Fibroblast of lung (primary cell): ENCODE results near the gene MCAT. TPM values are rescaled to one million over a fixed set of nuclear protein-coding genes. Genes with fewer than 3 reads are reported as not detected.

ENCODE experiments used
- DNase-seq, 2 donors: peaks; one replicate each; pipeline versions ENCODE4 v3.0.0 to v3.0.0-alpha.2; 2010; ENCODE audit warnings: low read depth in 2 of 2
- H2AFZ ChIP-seq: 2 replicates; pipeline ENCODE4 v1.5.1; 2012; ENCODE audit warnings: low read length, control low read depth, inconsistent platforms
- H3K27ac ChIP-seq: 2 replicates; pipeline ENCODE4 v1.5.1; 2011; ENCODE audit warnings: low read length, control low read depth; ENCODE audit not compliant: insufficient read depth
- H3K27me3 ChIP-seq: 2 replicates; pipeline ENCODE4 v1.5.1; 2011; ENCODE audit warnings: mild to moderate bottlenecking, low read length; ENCODE audit not compliant: control insufficient read depth, insufficient read depth
- H3K36me3 ChIP-seq: 2 replicates; pipeline ENCODE4 v1.5.1; 2011; ENCODE audit warnings: low read length; ENCODE audit not compliant: control insufficient read depth, insufficient read depth
- H3K4me1 ChIP-seq: 2 replicates; pipeline ENCODE4 v1.5.1; 2011; ENCODE audit warnings: low read length; ENCODE audit not compliant: control insufficient read depth, insufficient read depth; ENCODE audit errors: extremely low read depth
- H3K4me2 ChIP-seq: 2 replicates; pipeline ENCODE4 v1.5.1; 2011; ENCODE audit warnings: low read length, control low read depth; ENCODE audit not compliant: insufficient read depth; ENCODE audit errors: extremely low read depth
- H3K4me3 ChIP-seq, 4 experiments: fragments of 200-600 bp in 1 of 4; sonication (generic) in 1 of 4; replicated peaks in 1 of 4; 2 replicates each; pipeline ENCODE4 v1.5.1; 2011 to 2016; ENCODE audit warnings: low read length in 4 of 4, low read depth in 3 of 4, mild to moderate bottlenecking in 3 of 4, control low read depth in 2 of 4, inconsistent platforms in 1 of 4, mixed read lengths in 1 of 4; ENCODE audit not compliant: insufficient read depth in 1 of 4; ENCODE audit errors: control extremely low read depth in 1 of 4
- H3K79me2 ChIP-seq: 2 replicates; pipeline ENCODE4 v1.5.1; 2012; ENCODE audit warnings: mild to moderate bottlenecking, low read length, inconsistent platforms; ENCODE audit not compliant: control insufficient read depth, insufficient read depth
- H3K9ac ChIP-seq: 2 replicates; pipeline ENCODE4 v1.5.1; 2011; ENCODE audit warnings: mild to moderate bottlenecking, low read length, control low read depth; ENCODE audit not compliant: insufficient read depth
- H3K9me3 ChIP-seq: 2 replicates; pipeline ENCODE4 v1.5.1; 2012; ENCODE audit warnings: low read depth, low read length; ENCODE audit not compliant: control insufficient read depth, insufficient read depth
- H4K20me1 ChIP-seq: 2 replicates; pipeline ENCODE4 v1.5.1; 2011; ENCODE audit warnings: low read length; ENCODE audit not compliant: control insufficient read depth, insufficient read depth; ENCODE audit errors: extremely low read depth
- EZH2 ChIP-seq: IDR thresholded peaks from 2 replicates; pipeline ENCODE4 v1.5.1; 2012; ENCODE audit warnings: low read length, control low read depth, mild to moderate bottlenecking; ENCODE audit errors: missing control alignments
- polyA plus RNA-seq, 2 donors: library from polyadenylated mRNA; depleted of rRNA in 1 of 2; stranded (reverse) in 1 of 2; unstranded in 1 of 2; fragments of >200 nt; gene quantifications; 2 replicates each; pipeline ENCODE4 v1.2.1, GENCODE V29; 2011 to 2012; ENCODE audit warnings: missing spikeins in 1 of 2
- total RNA-seq: library from RNA; depleted of rRNA; stranded (reverse); fragments of >200 nt; gene quantifications from 2 replicates; pipeline ENCODE4 v1.2.1, GENCODE V29; 2014
- TF ChIP-seq, protein P1 (sequence below), 2 donors: IDR thresholded peaks in 1 of 2; conservative IDR thresholded peaks in 1 of 2; 1 replicate in 1 of 2; 2 replicates in 1 of 2; pipeline ENCODE4 v1.5.1; 2011 to 2012; ENCODE audit warnings: low read length in 2 of 2, control low read depth in 1 of 2, inconsistent platforms in 1 of 2, low read depth in 1 of 2, mild to moderate bottlenecking in 1 of 2

The MCAT gene
- total and polyA plus RNA-seq, 2 donors (not counting 1 experiment from before 2014, with no cell fraction given), result 8.4 to 9.3 TPM

GRCh38 chr22:43173566-43173965 lies 30.4 kb upstream of the MCAT start:
- H3K9ac ChIP-seq, result no peak overlapping the region
- no peak for DNase-seq
- no peak overlapping the region for H2AFZ ChIP-seq
- H3K79me2 ChIP-seq, result no peaks in the 10 kb centered on the region
- no peaks in the 10 kb centered on the region for H3K9me3 ChIP-seq
- no peaks in the 10 kb centered on the region for H3K4me1 ChIP-seq
- no peak overlapping the region for H3K4me3 ChIP-seq
- H3K36me3 ChIP-seq, result peaks cover 20% of the 10 kb centered on the region
- H4K20me1 ChIP-seq, result no peaks in the 10 kb centered on the region
- H3K27me3 ChIP-seq, result no peaks in the 10 kb centered on the region
- H3K27ac ChIP-seq, result no peak overlapping the region
- no peak for TF ChIP-seq EZH2
- H3K4me2 ChIP-seq, result no peak overlapping the region

- Histone ChIP-seq H3K4me2 (no peak overlapping the region), H3K9ac (no peak overlapping the region), H3K4me1 (no peaks in the 10 kb centered on the region), H3K79me2 (no peaks in the 10 kb centered on the region), H3K27me3 (no peaks in the 10 kb centered on the region), H3K27ac (no peak overlapping the region), H3K9me3 (no peaks in the 10 kb centered on the region), H3K4me3 (no peak overlapping the region), H2AFZ (no peak overlapping the region), H3K36me3 (peaks cover 20% of the 10 kb centered on the region), H4K20me1 (no peaks in the 10 kb centered on the region)
- no peak for TF ChIP-seq EZH2
- no peak for DNase-seq
Observed at GRCh38 chr22:43172191-43172590, 29.0 kb upstream of the MCAT start.

DNA sequence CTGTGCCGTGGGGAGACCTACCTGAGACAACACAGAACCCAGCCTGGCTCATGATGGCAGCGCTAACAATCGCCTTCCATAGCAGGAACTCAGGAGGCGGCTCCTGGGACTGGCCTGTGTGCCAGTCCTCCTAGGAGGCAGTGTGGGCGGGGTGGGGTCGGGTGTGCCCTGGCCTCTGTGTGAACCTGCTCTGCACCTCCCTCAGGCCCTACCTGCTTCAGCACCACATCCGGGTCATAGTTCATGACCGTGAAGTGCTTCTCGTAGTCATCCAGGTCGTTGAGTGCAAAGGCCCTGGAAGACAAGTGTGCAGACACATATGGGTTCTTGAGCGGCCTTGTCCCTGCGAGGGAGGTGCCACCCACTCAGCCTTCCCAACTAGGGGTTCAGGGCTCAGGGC lies 28.4 kb upstream of the MCAT start:
- H3K9ac ChIP-seq, result no peak overlapping the region
- no peaks in the 10 kb centered on the region for H3K4me1 ChIP-seq
- no peak overlapping the region for H2AFZ ChIP-seq
- no peaks in the 10 kb centered on the region for H3K79me2 ChIP-seq
- TF ChIP-seq EZH2, result no peak
- TF ChIP-seq, protein P1, sequence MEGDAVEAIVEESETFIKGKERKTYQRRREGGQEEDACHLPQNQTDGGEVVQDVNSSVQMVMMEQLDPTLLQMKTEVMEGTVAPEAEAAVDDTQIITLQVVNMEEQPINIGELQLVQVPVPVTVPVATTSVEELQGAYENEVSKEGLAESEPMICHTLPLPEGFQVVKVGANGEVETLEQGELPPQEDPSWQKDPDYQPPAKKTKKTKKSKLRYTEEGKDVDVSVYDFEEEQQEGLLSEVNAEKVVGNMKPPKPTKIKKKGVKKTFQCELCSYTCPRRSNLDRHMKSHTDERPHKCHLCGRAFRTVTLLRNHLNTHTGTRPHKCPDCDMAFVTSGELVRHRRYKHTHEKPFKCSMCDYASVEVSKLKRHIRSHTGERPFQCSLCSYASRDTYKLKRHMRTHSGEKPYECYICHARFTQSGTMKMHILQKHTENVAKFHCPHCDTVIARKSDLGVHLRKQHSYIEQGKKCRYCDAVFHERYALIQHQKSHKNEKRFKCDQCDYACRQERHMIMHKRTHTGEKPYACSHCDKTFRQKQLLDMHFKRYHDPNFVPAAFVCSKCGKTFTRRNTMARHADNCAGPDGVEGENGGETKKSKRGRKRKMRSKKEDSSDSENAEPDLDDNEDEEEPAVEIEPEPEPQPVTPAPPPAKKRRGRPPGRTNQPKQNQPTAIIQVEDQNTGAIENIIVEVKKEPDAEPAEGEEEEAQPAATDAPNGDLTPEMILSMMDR (conservative IDR thresholded peaks at IDR 0.05 in 1 of 2, IDR thresholded peaks at IDR 0.05 in 1 of 2; ENCODE audit: low read depth in 1 of 2, low read length in 2 of 2), result no peak
- peaks cover 20% of the 10 kb centered on the region for H3K36me3 ChIP-seq
- no peaks in the 10 kb centered on the region for H3K9me3 ChIP-seq
- no peaks in the 10 kb centered on the region for H4K20me1 ChIP-seq
- no peak overlapping the region for H3K4me2 ChIP-seq
- H3K4me3 ChIP-seq, result no peak overlapping the region
- H3K27ac ChIP-seq, result no peak overlapping the region
- DNase-seq, result no peak
- no peaks in the 10 kb centered on the region for H3K27me3 ChIP-seq

DNA sequence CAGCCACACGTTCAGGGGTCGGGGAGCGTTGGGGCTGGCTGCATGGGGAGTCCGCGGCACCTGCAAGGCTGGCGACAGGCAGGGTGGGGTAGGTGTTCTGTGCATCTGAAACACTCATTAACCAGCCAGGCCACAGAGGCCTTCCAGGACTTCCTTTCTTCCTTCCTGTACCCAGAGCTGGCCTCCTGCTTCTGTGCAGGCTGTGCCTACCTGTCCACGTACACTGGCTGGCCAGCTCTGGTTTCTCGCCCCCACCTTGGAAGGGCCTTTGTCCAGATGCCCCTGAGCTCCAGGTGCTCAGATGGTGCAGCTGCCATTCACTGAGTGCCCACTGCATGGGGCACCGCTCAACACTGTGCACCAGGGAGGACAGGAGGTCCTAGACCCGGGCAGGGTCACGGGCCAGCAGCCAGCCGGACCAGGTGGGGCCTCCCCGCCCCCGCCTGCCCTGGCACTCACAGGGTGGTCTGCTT lies 27.9 kb upstream of the MCAT start:
- no peak for DNase-seq
- no peaks in the 10 kb centered on the region for H3K27me3 ChIP-seq

More for the DNA sequence above, 27.9 kb upstream of the MCAT start:
- Histone ChIP-seq H3K27ac (no peak overlapping the region), H3K36me3 (peaks cover 20% of the 10 kb centered on the region), H3K9me3 (no peaks in the 10 kb centered on the region), H3K4me2 (no peak overlapping the region), H3K4me3 (no peak overlapping the region), H3K9ac (no peak overlapping the region), H2AFZ (no peak overlapping the region), H3K79me2 (no peaks in the 10 kb centered on the region), H4K20me1 (no peaks in the 10 kb centered on the region), H3K4me1 (no peaks in the 10 kb centered on the region)
- TF ChIP-seq EZH2, result no peak
- TF ChIP-seq, protein P1 (conservative IDR thresholded peaks at IDR 0.05 in 1 of 2, IDR thresholded peaks at IDR 0.05 in 1 of 2; ENCODE audit: low read depth in 1 of 2, low read length in 2 of 2), result no peak
